Activated T-cell treated with anti-CD3 and anti-CD28 coated beads, Interleukin-2, amount 50 U/mL, for 4 hours (primary cell): ENCODE data around the gene PRAMEF14. TPM values are rescaled to one million over a fixed set of nuclear protein-coding genes. Genes with fewer than 3 reads are reported as not detected.
"Not testable (repeated sequence)": the region's sequence is repeated elsewhere in the genome, so short reads cannot be mapped to it uniquely, and the experiment has no call there.

ENCODE experiments used
- ATAC-seq, 2 donors: fragments of 200-7000 bp; cut with Tn5 transposase; one replicate each; pipeline ENCODE4 v1.10.0; 2021
- DNase-seq: peaks from one replicate; pipeline ENCODE4 v3.0.0-alpha.2; 2020
- H3K27me3 Mint-ChIP-seq: one replicate; pipeline ENCODE4 v1.8.0; 2021; ENCODE audit warnings: low read depth, mixed read lengths
- H3K36me3 Mint-ChIP-seq: one replicate; pipeline ENCODE4 v1.8.0; 2022; ENCODE audit warnings: mixed read lengths; ENCODE audit not compliant: insufficient read depth
- H3K4me1 Mint-ChIP-seq: one replicate; pipeline ENCODE4 v1.8.0; 2021; ENCODE audit warnings: low read depth, mixed read lengths
- H3K4me3 Mint-ChIP-seq: one replicate; pipeline ENCODE4 v1.8.0; 2021; ENCODE audit warnings: mild to moderate bottlenecking, moderate library complexity, mixed read lengths
- H3K9me3 Mint-ChIP-seq: one replicate; pipeline ENCODE4 v1.8.0; 2021; ENCODE audit warnings: mixed read lengths
- total RNA-seq, 3 donors: library from RNA; stranded (reverse); gene quantifications; one replicate each; pipeline ENCODE4 v1.2.1, GENCODE V29; 2021

PRAMEF14 gene
- total RNA-seq, 3 donors from 2014 or later, result not detected

DNA sequence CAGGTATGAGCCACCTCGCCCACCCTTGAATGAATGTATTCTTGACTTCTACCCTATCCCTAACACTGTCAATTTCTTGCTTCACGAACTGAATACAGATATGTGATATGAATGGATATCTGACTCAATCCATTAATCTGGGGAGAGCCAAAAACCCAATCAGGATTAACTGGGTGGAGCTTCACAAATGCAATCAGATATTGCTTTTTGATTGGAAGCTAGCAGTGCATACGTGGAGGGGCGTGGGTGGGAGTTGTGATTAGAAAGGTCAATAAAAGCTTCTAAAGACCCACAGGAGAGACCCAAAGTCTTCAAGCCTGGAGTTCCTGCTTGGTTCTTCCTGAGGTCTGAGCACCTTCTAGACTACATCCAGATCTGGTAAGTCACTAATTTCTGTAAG is 31.7 kb downstream of the PRAMEF14 start, which contains the start of gene PRAMEF15:
PRAMEF15 (plus strand) TSS at position 301 of the 400 bp plus-strand sequence. CDS start 2,827 bp downstream, outside the sequence.
- not testable (repeated sequence) for H3K4me1 Mint-ChIP-seq, DNase-seq, H3K4me3 Mint-ChIP-seq, H3K36me3 Mint-ChIP-seq, H3K9me3 Mint-ChIP-seq, ATAC-seq, H3K27me3 Mint-ChIP-seq

DNA sequence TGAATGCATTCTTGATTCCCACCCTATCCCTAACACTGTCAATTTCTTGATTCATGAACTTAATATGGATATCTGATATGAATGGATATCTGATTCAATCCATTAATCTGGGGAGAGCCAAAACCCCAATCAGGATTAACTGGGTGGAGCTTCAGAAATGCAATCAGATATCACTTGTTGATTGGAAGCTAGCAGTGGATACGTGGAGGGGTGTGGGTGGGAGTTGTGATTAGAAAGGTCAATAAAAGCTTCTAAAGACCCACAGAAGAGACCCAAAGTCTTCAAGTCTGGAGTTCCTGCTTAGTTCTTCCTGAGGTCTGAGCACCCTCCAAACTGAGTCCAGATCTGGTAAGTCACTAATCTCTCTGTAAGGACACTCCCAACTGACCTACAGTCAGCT is 43.7 kb downstream of the PRAMEF14 start, which contains the start of gene PRAMEF33:
PRAMEF33 (plus strand) TSS at position 301 of the 400 bp plus-strand sequence. CDS start 2,416 bp downstream, outside the sequence.
- not testable (repeated sequence) for H3K9me3 Mint-ChIP-seq, H3K4me1 Mint-ChIP-seq, H3K4me3 Mint-ChIP-seq, H3K27me3 Mint-ChIP-seq, DNase-seq, ATAC-seq, H3K36me3 Mint-ChIP-seq

DNA sequence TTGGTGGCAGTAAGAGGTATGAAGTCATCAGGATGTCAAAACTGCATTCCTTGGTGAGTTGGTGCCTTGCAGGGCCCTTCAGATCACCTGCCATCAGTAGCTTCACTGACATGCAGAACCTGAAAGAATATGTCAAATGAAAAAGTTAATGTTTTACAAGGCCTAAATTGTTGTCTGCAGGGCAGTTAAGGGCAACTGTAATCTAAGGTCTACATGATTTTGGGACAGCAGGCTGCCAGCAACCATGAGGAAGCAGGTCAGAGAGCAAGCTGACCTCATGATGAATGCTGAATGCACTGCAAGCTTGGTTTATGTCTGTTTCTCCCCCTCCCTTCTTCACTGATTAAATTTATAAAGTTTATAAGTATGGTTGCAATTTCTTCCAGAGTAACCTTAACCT is 44.7 kb downstream of the PRAMEF14 start:
- DNase-seq, H3K9me3 Mint-ChIP-seq, H3K4me1 Mint-ChIP-seq, H3K36me3 Mint-ChIP-seq, H3K4me3 Mint-ChIP-seq, ATAC-seq, H3K27me3 Mint-ChIP-seq: not testable (repeated sequence)

DNA sequence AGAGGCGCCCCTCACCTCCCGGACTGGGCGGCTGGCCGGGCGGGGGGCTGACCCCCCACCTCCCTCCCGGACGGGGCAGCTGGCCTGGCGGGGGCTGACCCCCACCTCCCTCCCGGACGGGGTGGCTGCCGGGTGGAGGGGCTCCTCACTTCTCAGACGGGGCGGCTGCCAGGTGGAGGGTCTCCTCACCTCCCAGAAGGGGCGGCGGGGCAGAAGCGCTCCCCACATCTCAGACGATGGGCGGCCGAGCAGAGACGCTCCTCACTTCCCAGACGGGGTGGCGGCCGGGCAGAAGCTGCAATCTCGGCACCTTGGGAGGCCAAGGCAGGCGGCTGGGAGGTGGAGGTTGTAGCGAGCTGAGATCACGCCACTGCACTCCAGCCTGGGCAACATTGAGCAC is 48.2 kb downstream of the PRAMEF14 start:
- not testable (repeated sequence) for H3K9me3 Mint-ChIP-seq, H3K4me1 Mint-ChIP-seq, H3K36me3 Mint-ChIP-seq, ATAC-seq, H3K4me3 Mint-ChIP-seq, H3K27me3 Mint-ChIP-seq, DNase-seq

DNA sequence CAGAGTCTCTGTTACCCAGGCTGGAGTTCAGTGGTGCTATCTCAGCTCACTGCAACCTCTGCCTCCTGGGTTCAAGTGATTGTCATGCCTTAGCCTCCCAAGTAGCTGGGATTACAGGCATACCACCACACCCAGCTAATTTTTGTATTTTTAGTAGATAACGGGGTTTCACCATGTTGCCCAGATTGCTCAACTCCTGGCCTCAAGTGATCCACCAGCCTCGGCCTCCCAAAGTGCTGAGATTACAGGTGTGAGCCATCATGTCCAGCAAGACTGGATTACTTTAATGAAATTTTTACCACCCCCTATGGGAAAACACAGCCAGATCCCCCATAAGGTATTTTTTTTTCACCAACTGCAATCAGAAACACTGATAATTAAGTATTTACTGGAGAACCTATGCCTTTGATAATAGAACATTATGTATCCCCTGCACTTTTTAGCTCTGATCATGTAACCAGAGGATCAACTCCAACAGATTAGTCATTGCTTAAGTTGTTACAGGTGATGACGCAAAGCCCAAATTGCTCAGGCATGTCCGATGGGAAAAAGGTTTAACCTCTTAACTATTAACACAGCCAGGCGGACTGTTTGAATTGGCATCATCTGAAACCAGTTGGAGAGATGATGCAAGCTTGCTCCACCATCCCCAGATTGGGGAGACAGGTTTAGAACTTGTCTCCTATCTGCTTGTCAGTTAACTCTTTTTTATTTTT is 49.6 kb downstream of the PRAMEF14 start:
- not testable (repeated sequence) for ATAC-seq, H3K9me3 Mint-ChIP-seq, H3K4me3 Mint-ChIP-seq, DNase-seq, H3K4me1 Mint-ChIP-seq, H3K27me3 Mint-ChIP-seq, H3K36me3 Mint-ChIP-seq

Other genes starting within 250 kb of the PRAMEF14 start
- gene HNRNPCL2, start 230.3 kb downstream of the PRAMEF14 start, total RNA-seq, result not detected
- not detected for gene PRAMEF26, start 191.1 kb downstream of the PRAMEF14 start, total RNA-seq
- gene HNRNPCL4, start 181.5 kb downstream of the PRAMEF14 start, total RNA-seq, result not detected
- not detected for gene PRAMEF9, start 175.3 kb downstream of the PRAMEF14 start, total RNA-seq
- not detected for gene PRAMEF13, start 145.7 kb downstream of the PRAMEF14 start, total RNA-seq
- gene PRAMEF18, start 121.0 kb downstream of the PRAMEF14 start, total RNA-seq, result not detected
- gene PRAMEF5, start 92.9 kb downstream of the PRAMEF14 start, total RNA-seq, result not detected
- not detected for gene PRAMEF8, start 62.0 kb downstream of the PRAMEF14 start, total RNA-seq
- gene PRAMEF33, start 43.6 kb downstream of the PRAMEF14 start, total RNA-seq, result not detected
- not detected for gene PRAMEF15, start 31.6 kb downstream of the PRAMEF14 start, total RNA-seq
- gene PRAMEF19, start 24.8 kb upstream of the PRAMEF14 start, total RNA-seq, result not detected
- not detected for gene PRAMEF17, start 42.5 kb upstream of the PRAMEF14 start, total RNA-seq
- not detected for gene PRAMEF20, start 63.3 kb upstream of the PRAMEF14 start, total RNA-seq
- not detected for gene LRRC38, start 166.9 kb upstream of the PRAMEF14 start, total RNA-seq
- under 1 TPM in 1 of 3 donors, not detected in 2; 0.46 TPM for gene PDPN, start 236.7 kb upstream of the PRAMEF14 start, total RNA-seq